GM12873 (cell line): ENCODE data around the gene SLC25A4.

ENCODE experiments used
- TF ChIP-seq, protein P1 (sequence below): IDR thresholded peaks from 2 replicates; pipeline ENCODE4 v1.5.1; 2012; ENCODE audit warnings: low read depth, mild to moderate bottlenecking, moderate library complexity, low read length, control low read depth; ENCODE audit not compliant: insufficient read depth; ENCODE audit errors: missing control alignments

The SLC25A4 gene

DNA sequence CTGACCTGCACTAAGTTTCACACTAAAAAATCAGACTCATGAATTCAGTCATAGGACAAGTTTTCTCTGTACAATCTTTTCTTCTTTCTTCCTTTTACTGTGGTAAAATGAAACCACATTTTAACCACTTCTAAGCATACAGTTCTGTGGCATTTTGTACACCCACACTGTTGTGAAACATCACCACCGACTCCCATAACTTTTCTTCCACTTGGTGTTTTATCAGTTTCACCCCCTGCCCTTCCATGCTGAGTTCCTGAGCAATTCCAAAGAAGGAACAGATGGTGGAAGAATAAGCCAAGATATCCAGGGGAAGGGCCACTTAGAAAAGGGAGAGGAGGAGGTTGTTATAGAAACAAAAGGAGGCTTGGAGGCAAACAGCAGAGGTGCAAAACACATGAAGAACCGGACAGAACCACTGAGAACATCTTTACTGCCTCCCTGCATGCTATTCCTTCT, 22.6 kb downstream of the SLC25A4 start:
- TF ChIP-seq, protein P1, sequence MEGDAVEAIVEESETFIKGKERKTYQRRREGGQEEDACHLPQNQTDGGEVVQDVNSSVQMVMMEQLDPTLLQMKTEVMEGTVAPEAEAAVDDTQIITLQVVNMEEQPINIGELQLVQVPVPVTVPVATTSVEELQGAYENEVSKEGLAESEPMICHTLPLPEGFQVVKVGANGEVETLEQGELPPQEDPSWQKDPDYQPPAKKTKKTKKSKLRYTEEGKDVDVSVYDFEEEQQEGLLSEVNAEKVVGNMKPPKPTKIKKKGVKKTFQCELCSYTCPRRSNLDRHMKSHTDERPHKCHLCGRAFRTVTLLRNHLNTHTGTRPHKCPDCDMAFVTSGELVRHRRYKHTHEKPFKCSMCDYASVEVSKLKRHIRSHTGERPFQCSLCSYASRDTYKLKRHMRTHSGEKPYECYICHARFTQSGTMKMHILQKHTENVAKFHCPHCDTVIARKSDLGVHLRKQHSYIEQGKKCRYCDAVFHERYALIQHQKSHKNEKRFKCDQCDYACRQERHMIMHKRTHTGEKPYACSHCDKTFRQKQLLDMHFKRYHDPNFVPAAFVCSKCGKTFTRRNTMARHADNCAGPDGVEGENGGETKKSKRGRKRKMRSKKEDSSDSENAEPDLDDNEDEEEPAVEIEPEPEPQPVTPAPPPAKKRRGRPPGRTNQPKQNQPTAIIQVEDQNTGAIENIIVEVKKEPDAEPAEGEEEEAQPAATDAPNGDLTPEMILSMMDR, result no peak

DNA sequence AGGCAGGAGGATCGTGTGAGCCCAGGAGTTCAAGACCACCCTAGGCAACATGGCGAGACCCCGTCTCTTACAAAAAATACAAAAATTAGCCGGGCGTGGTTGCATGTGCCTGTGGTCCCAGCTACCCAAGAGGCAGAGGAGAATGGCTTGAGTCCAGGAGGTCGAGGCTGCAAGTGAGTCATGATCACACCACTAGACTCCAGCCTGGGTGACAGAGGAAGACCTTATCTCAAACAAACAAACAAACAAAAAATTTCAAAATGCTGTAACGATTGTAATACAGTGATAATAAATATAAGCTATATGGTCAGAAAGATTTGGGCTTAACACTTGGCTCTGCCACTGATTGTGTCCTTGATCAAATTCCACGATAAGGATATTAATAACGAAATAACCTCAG, 24.2 kb downstream of the SLC25A4 start:
- TF ChIP-seq, protein P1, result no peak

DNA sequence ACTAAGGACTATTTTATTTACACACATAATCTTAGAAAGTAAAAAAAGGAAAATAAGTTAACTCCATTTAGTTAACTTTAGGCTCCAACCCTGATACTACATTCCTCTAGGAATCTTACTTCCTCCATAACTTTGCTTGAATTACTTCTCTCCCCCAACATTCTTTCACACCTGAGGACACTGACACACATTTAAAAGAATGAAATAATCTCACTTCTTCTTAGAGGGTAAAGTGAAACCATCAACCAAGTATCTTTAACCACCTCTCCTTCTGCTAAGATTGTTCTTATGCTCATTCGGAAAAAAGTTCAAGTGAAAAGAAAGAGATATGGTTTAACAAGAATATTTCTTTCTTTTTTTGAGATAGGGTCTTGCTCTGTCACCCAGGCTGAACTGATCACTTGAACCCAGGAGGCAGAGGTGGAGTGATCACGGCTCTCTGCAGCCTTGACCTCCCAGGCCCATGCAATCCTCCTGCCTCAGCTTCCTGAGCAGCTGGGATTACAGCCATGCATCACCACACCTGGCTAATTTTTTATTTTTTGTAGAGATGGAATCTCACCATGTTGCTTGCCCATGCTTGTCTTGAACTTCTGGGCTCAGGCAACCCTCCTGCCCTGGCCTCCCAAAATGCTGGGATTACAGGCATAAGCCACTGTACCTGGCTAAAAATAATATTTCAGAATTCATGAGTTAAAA, 28.5 kb downstream of the SLC25A4 start:
- TF ChIP-seq, protein P1, result no peak

DNA sequence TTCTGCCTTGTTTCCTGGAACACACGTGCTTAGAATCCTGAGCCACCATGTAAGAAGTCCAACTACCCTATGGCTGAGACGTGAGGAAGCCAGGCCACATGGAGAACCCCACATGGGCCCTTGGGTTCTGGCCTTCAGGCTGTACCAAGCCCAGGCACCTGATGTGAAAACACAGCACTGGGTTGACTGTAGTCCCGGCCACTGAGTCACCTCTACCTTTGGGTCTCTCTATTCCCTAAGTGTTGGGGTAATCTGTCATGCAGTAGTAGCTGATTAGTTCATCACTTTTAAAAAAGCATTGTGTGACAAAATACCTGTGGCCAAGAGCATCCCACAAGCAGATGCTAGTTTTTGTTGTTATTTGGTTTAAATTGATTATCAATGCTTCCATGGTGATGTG, 36.4 kb downstream of the SLC25A4 start:
- TF ChIP-seq, protein P1, result no peak

DNA sequence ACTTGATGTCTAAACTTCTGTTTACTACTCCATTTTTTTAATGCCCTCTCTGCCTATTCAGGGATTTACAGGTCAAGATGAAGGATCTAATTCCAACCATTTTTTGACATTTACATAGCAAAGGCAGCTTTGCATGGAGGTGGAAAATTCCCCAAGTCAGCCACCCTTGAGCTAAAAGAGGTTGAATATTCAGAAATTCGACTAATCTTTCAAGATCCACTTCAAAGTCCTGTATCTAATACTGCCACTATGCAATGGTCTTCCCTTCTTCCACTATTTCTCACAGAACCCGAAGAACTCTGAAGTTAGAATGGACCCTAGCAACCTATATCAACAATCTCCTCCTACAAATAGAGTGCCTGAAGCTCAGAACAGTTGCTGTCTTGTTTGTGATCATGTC, 39.2 kb downstream of the SLC25A4 start:
- TF ChIP-seq, protein P1, result no peak

DNA sequence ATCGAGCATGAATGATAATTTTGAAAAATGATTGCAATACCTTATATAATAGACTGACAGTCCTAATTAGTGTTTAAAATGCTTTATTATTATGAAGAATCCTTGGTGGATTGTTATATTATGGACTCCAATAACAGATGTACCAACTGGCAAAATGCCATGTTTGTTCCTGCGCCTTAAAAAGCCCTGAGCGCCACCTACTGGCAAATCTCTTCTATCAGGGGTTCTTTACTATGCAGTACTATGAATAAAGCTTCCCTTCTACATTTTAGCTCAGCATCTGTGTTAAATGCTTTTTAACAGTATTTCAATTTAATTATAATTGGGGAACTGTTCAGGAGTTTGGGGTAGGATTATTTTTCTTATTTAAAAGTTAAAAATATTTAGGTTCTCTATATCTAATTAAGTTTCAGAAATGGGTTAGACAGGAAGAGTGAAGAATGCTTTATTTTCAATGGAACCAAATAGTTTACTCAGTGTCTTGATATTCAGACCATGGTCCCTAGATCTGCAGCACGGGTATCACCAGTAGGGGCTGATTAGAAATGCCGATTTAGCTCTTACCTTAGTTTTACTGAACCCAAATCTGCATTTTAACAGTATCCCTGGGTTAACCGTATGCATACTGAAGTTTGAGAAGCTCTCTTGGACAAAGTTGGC, 40.7 kb downstream of the SLC25A4 start:
- TF ChIP-seq, protein P1, result peak; percentile 69

DNA sequence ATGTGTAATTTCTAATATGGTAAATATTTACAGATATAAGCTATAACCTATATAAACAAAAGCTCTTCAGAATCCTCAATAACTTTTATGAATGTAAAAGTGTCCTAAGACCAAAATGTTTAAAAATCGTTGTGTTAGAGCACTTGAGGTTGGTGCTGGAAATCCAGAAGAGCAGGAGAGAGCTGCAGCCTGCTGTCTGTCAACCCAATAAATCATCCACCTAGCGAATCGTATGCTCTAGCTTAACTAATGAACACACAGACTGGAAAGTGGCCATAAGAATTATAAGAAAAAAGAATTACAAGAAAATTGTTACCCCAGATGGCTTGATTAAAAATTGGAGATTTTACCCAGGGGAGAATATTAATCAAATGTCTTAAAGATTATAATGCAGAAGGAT, 43.7 kb downstream of the SLC25A4 start:
- TF ChIP-seq, protein P1, result no peak
